Measurements from ENCODE around the gene CDC23.
"Not testable (repeated sequence)": the region's sequence is repeated elsewhere in the genome, so short reads cannot be mapped to it uniquely, and the experiment has no call there.

CDC23 gene, protein sequence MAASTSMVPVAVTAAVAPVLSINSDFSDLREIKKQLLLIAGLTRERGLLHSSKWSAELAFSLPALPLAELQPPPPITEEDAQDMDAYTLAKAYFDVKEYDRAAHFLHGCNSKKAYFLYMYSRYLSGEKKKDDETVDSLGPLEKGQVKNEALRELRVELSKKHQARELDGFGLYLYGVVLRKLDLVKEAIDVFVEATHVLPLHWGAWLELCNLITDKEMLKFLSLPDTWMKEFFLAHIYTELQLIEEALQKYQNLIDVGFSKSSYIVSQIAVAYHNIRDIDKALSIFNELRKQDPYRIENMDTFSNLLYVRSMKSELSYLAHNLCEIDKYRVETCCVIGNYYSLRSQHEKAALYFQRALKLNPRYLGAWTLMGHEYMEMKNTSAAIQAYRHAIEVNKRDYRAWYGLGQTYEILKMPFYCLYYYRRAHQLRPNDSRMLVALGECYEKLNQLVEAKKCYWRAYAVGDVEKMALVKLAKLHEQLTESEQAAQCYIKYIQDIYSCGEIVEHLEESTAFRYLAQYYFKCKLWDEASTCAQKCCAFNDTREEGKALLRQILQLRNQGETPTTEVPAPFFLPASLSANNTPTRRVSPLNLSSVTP

DNA sequence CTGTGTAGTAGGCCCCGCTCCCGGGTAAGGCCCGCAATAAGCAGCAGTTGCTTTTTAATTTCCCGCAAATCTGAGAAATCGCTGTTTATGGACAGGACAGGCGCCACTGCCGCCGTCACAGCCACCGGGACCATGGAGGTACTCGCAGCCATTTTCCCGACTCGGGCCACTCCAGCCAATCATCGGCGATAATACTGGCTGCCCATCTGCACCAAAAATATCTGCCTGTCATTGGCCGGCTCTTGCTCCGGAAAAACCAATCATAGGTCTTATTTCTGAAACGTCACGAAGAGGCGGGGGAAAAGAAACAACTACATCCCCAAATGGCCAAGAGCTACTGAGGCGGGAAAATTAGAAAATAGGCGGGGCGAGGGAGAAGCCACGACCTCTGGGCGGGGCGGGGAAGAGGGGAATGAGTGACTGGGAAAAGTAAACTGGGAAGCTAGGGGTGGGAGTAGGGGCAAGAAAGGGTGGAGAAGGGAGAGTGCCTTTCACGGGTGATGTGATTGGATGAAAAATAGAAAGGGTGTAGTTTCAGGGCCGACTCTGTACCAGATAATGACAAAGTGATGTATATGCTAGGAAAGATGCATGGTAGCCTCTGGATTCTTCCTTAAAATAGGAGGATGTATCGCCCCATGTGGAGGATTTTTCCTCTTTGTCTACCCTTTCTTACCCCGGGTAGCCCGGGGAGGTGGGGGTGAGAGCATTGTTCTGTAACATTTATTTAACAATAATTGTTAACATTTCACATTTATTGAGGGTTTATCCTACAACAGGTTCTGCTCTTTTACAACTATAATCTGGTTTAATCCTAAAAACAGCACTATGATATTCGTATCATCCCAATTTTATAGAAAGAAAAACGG, at the start of gene CDC23:
CDC23 (minus strand) TSS at position 163 of the 869 bp plus-strand sequence; CDS start at position 152, 11 bp downstream.
- peak; percentile 90 for DNase-seq

- no peak for DNase-seq
Measured at GRCh38 chr5:138258704-138259292, 45.7 kb upstream of the CDC23 start.

DNA sequence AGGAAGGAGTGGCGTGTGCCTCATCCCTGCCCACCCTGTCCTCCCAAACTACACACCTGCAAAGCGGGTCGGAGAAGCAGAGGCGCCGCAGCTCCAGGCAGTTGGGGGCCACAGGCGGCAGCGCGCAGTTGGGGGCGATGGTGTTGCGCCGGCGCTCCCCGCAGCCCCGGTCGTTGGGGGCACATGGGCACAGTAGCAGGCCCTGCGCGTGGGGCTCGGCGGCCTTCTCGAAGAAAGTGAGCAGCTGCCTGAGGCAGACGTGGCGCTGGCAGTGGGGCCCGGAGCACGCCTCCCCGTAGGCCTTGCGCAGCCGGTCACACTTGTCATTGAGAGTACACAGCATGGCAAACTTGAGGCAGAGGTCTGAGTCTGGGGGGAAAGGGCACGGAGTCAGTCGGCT, 44.5 kb upstream of the CDC23 start:
- DNase-seq: no peak

GRCh38 chr5:138252944-138253343, 39.8 kb upstream of the CDC23 start:
- no peak for DNase-seq

DNA sequence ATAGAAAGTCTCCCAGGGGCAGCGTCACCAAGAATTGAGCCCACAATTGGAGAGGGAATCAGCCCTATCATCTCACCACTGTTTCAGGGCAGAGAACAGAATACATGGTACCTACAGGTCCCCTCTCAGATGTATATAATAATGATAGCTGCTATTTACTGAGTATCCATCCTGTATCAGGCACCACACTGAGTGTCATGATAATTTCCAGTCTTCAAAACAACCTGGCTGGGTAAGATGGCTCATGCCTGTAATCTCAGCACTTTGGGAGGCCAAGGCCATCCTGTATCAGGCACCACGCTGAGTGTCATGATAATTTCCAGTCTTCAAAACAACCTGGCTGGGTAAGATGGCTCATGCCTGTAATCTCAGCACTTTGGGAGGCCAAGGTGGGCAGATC, 34.7 kb upstream of the CDC23 start:
- not testable (repeated sequence) for DNase-seq

DNA sequence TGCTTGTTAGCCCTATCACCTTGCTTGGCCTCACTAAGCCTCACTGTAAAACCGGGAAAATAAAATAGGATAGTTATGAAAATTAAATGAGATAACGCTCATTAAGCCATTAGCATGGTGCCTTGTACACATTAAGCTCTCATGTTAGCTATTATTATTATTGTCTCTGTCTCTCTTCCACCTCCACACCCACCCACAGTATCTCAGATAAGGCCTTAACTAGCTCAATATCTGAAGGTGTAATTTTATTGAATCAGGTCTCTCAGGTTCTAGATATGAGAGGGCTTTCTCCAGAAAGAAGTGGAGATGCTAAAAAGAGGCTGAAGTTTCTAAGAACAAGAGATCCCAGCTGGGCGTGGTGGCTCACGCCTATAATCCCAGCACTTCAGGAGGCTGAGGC, 33.7 kb upstream of the CDC23 start:
- no peak for DNase-seq

- no peak for DNase-seq
Measured at GRCh38 chr5:138246334-138246733, 33.2 kb upstream of the CDC23 start.

DNA sequence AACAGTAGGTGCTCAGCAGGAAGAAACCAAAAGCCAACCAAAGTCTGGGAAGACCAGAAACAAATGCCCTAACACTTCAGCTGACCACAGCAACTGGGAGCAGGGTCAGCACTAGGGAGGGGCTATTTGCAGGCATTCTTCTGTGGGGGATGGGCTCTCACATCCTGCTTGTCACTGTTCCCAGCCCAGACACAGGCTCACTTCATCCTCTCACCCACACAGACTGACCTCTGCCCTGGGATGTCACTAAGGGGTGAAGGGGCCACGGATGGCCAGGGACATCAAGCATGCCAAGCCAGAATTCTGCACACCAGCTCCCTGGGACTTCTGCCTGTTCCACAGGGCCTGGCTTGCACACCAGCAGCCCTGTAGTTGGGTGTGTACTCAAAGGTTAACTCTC, 32.6 kb upstream of the CDC23 start:
- DNase-seq: no peak

GRCh38 chr5:138243794-138244193, 30.7 kb upstream of the CDC23 start:
- DNase-seq: no peak

DNA sequence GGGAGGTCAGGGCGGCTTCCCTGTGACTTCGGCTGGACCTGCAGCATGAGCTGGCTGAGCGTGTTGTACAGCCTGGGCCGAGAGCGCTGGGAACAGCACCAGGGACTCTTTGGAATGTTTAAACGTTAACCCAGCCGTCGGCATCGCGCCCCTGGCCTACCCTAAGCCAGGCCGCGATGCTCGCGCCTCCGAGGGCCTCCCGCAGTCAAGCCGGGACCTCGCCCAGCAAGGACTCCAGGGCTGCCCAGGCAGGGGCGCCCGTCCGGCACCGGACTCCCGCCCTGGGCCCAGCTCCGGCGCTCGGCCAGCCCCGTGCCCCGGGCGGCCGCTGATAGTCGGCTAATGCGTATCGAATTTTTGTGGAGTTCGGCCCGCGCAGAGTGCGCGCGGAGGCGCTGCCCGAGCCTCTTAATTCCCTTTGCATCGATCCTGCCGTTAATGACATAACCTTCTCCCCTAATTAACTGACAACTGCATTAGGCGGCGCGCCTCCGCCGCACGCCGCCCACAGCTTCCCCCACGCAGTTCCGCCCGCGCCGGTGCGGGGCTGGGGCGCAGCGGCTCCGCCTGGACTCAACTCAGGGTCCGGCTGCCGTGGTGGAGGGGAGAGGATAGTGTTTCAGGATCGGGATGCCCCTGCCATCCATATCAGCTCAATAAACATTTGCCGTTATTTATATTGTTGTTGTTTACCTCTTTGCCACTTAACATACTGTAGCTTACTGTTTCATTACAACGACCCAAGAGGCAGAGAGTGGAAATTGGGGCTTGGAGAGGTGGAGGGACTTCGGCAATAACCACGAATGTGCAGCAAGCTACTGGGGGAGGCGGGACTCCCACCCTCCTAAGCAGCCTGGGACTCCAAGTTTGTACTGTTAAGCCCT, 28.8 kb upstream of the CDC23 start:
- no peak for DNase-seq

DNA sequence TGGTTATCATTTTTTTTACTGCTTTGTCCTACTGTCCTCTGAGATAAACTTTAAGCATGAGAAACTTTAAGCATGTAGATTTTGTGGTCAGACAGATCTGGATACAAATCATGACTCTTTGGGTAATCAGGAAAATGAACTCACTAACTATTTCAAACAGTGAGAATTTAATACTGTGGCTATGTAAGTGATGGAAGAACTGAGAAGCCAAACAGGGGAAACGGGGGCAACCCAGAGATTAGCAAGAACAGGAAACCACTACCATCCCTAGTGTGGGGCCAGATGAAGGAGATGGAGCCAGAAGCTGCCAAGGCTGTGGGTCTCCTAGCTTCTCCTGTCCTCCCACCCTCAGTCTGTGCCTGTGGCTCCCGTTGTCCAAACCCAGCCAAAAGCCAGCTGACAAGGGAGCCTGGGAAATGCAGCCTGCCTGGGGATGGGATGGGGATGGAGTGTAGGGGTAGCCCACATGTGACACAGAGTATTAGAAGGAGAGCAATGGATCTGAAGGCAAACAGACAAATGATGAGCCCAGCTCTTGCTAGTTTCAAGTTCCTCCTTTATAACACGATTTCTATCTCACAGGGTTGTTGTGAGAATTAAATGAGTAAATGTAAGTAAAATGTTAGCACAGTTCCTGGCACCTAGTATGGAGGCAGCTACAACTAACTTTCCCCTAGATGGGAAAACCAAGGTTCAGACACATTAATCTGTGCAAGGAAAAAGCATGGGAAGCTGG, 27.7 kb upstream of the CDC23 start:
- DNase-seq: no peak

GRCh38 chr5:138238034-138238433, 24.9 kb upstream of the CDC23 start:
- no peak for DNase-seq

DNA sequence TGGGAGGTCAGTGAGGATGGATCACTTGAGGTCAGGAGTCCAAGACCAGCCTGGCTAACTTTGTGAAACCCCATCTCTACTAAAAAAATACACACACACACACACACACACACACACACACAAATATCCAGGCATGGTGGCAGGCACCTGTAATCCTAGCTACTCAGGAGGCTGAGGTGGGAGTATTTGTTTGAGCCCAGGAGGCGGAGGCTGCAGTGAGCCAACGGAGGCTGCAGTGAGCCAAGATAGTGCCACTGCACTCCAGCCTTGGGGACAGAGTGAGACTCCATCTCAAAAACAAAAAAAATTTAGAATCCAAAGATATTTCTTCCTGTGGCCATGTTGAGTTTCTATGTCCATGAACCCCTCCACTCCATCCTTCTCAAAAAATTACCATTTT, 21.5 kb upstream of the CDC23 start:
- no peak for DNase-seq

DNA sequence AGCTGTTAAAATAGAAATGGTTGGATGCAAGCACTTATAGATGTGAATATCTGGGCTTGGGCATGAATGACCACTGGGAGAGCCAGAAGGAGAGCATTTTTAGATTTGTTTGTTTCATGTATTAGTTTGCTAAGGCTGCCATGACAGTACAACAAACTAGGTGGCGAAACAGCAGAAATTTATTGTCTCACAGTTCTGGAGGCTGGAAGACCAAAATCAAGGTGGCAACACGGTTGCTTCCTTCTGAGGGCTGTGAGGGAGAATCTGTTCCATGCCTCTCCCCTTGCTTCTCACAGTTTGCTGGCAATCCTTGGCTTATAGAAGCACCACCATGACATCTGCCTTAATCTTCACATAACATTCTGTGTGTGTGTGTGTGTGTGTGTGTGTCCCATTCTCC, 20.2 kb upstream of the CDC23 start:
- DNase-seq: no peak

- no peak for DNase-seq
Measured at GRCh38 chr5:138230981-138231589, 18.0 kb upstream of the CDC23 start.

DNA sequence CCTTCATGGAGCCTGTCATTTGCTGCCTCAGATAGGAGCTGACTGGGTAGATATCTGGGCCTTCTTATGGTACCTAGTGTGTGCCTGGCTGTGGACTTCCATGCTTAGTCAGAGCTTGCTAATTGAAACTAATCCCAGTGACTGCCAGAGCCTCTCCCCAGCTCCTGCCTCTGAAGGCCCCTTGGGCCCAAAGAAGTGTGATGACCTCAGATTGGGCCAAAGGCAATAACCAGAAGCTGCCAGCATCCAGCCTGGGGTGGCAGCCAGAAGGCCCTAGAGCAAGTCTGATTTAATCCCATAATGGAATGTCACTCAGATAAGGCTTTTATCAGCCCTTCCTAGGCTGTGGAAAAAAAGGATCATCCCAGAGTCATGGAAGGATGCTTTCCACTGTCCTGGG, 17.1 kb upstream of the CDC23 start:
- no peak for DNase-seq

DNA sequence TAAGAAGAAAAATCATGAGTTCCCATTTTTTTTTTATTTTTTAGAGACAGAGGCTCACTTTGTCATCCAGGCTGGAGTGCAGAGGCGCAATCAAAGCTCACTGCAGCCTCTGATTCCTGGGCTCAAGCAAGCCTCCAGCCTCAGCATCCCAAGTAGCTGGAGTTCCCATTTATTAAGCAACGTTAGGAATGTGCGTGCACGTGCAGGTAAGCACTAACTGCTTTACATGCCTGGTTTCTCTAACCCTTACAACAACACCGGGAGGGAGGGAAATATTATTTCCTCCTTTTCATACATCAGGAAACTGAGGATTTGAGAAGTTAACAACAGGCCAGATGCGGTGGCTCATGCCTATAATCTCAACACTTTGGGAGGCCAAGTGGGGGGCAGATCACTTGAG, 16.3 kb upstream of the CDC23 start:
- DNase-seq: no peak

GRCh38 chr5:138226910-138227309, 13.8 kb upstream of the CDC23 start:
- no peak for DNase-seq

DNA sequence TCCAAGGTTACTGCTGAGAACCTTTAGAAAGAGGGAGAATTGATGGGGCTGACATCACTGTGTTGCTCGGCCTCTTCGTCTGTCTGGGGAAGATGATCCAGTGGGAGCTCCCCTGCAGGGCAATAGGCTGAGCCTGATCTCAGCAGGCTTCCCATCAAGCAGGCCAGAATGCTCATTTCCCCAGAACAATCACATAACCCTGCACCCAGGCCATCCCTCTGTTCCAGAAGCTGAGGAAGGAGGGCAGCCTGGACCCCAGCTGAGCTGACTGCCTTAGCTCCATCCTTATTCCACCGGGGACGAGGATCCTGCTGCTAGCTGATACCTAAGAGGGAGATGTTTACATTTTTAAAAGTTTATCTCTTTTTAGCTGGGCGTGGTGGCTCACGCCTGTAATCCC, 11.6 kb upstream of the CDC23 start:
- no peak for DNase-seq

GRCh38 chr5:138223532-138223931, 10.4 kb upstream of the CDC23 start:
- DNase-seq: no peak

GRCh38 chr5:138216799-138217198, 3.7 kb upstream of the CDC23 start:
- DNase-seq: no peak

All from NCI-H187 treated with DMSO at 0.1 percent for 48 hours (cell line).